ENCODE measurements around the gene PAFAH1B2. TPM values are rescaled to one million over a fixed set of nuclear protein-coding genes. Genes with fewer than 3 reads are reported as not detected.

The PAFAH1B2 gene
- total RNA-seq, 6 experiments from 2014 or later, result 113 to 130 (median 122) TPM

DNA sequence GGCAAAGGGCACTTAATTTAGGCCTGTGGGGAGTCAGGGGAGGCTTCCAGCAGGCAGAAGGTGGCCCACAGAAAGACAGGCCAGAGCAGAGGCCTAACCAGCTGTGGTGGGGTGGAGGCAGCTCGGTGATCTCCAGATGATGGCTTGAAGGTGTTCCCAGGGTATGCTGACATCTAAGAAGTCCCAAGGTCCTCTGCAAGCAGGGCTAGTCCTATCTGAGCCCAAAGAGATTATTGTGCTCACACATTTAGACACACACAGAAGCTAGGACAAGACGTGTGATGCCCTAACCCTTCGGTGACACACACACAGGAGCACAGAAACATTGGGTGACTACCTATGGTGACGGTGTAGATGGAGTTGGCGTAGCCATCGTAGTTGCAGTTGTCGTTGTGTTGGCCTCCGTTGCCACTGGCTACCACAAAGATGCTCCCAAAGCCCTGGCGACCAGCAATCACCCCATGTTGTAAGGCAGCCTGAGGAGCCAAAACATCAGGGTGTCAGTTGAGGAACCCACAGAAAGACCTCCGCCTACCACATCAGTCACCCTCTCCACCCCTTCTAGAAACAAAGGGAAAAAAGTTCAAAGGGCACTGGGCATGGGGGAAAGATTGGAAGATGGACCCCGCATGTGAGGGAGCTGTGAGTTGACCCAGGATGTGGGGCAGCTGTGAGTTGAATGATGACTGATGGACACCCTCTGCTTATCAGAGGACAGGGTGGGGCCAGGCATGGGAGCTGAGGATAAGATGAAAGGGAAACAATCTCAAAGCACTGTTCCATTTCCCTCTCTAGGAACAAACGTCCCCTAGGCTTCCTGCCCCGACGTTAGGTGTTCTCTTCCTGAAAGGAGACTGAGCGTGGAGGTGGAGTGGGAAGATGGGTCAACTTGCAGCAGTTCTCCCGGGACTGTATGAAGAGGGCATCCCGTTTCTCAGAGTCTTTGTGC lies 79.9 kb downstream of the PAFAH1B2 start:
- Mint-ChIP-seq H3K27ac (no peak overlapping the region), H3K36me3 (ENCODE audit: low read depth) (peaks cover 16% of the 10 kb centered on the region), H3K27me3 (ENCODE audit: insufficient read depth) (peaks cover 2% of the 10 kb centered on the region; the same call in 1 of the 2 replicates), H3K9me3 (no peaks in the 10 kb centered on the region), H3K4me3 (no peak overlapping the region), H3K4me1 (ENCODE audit: low read depth) (peaks cover 20% of the 10 kb centered on the region)
- TF ChIP-seq, protein P1, sequence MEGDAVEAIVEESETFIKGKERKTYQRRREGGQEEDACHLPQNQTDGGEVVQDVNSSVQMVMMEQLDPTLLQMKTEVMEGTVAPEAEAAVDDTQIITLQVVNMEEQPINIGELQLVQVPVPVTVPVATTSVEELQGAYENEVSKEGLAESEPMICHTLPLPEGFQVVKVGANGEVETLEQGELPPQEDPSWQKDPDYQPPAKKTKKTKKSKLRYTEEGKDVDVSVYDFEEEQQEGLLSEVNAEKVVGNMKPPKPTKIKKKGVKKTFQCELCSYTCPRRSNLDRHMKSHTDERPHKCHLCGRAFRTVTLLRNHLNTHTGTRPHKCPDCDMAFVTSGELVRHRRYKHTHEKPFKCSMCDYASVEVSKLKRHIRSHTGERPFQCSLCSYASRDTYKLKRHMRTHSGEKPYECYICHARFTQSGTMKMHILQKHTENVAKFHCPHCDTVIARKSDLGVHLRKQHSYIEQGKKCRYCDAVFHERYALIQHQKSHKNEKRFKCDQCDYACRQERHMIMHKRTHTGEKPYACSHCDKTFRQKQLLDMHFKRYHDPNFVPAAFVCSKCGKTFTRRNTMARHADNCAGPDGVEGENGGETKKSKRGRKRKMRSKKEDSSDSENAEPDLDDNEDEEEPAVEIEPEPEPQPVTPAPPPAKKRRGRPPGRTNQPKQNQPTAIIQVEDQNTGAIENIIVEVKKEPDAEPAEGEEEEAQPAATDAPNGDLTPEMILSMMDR (IDR thresholded peaks at IDR 0.05), result no peak
- no peak for DNase-seq

DNA sequence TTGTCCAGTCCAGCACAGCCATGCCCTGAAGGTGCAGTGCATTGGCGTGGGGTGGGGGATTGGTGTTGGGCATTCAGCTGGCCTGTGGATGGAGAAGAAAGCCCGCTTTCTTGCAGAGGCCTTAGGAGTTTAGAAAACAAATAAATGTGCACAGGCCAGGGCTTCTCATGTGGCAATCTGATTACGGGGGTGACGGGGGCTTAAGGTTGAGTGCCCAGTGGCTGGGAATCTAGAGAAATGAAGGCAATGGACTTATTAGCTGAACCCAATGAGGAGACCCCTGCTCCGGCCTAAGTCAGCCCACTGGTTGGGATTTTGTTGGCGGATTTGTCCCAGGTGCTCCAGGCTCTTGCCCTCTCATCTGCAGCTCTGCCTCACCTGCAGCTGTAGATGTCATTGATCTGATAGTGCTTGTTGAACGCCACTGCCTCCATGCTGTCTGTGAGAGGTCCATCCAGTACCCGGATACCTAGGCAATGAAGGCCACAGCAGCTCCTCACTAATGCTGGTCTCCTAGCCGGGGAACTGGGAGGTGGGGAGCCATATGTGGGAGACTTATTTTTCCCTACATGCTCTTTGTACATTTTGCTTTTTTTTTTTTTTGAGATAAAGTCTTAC lies 81.6 kb downstream of the PAFAH1B2 start:
- Mint-ChIP-seq H3K36me3 (ENCODE audit: low read depth) (peaks cover 10% of the 10 kb centered on the region), H3K4me1 (ENCODE audit: low read depth) (peaks cover 31% of the 10 kb centered on the region)
- DNase-seq, result no peak

More for the DNA sequence above, 81.6 kb downstream of the PAFAH1B2 start:
- TF ChIP-seq, protein P1 (IDR thresholded peaks at IDR 0.05), result no peak
- Mint-ChIP-seq H3K9me3 (no peaks in the 10 kb centered on the region), H3K4me3 (no peak overlapping the region), H3K27me3 (ENCODE audit: insufficient read depth) (no peaks in the 10 kb centered on the region), H3K27ac (no peak overlapping the region)

Other genes with a start within 250 kb of the PAFAH1B2 start
- 10 to 100 TPM; 15.6 to 23.3 (median 19.9) TPM for gene SIK3, start 45.9 kb upstream of the PAFAH1B2 start, total RNA-seq (2021; fragmentation: NEBNext Ultra II Directional; extraction: Animal tissue kit (Norgen Biotek cat#: 25700))
- 10 to 100 TPM; 33.9 to 53.9 (median 37.7) TPM for gene SIDT2, start 34.5 kb downstream of the PAFAH1B2 start, total RNA-seq (2021; fragmentation: NEBNext Ultra II Directional; extraction: Animal tissue kit (Norgen Biotek cat#: 25700))
- gene TAGLN, start 55.1 kb downstream of the PAFAH1B2 start, total RNA-seq (2021; fragmentation: NEBNext Ultra II Directional; extraction: Animal tissue kit (Norgen Biotek cat#: 25700)), result 1,000 to 10,000 TPM; 1,668 to 2,517 (median 1,780) TPM
- 10 to 100 TPM; 64.1 to 73.6 (median 68.0) TPM for gene PCSK7, start 87.8 kb downstream of the PAFAH1B2 start, total RNA-seq (2021; fragmentation: NEBNext Ultra II Directional; extraction: Animal tissue kit (Norgen Biotek cat#: 25700))
- gene RNF214, start 88.4 kb downstream of the PAFAH1B2 start, total RNA-seq (2021; fragmentation: NEBNext Ultra II Directional; extraction: Animal tissue kit (Norgen Biotek cat#: 25700)), result 10 to 100 TPM; 17.7 to 25.6 (median 22.1) TPM
- gene BACE1-AS, start 147.1 kb downstream of the PAFAH1B2 start, total RNA-seq (2021; fragmentation: NEBNext Ultra II Directional; extraction: Animal tissue kit (Norgen Biotek cat#: 25700)), result 1 to 10 TPM; 4.3 to 6.4 (median 5.7) TPM
- gene BACE1, start 172.0 kb downstream of the PAFAH1B2 start, total RNA-seq (2021; fragmentation: NEBNext Ultra II Directional; extraction: Animal tissue kit (Norgen Biotek cat#: 25700)), result 10 to 100 TPM; 59.6 to 80.8 (median 70.7) TPM
- gene CEP164, start 183.6 kb downstream of the PAFAH1B2 start, total RNA-seq (2021; fragmentation: NEBNext Ultra II Directional; extraction: Animal tissue kit (Norgen Biotek cat#: 25700)), result 10 to 100 TPM; 29.0 to 35.6 (median 33.0) TPM